NCI-H1417 treated with DMSO at 0.1 percent for 48 hours (cell line): ENCODE results near the gene GALNT9.

Experiments
- DNase-seq: peaks from one replicate; lab custom pipeline; 2025; lab: John Stamatoyannopoulos, UW

GALNT9 gene

GRCh38 chr12:132213359-132214160 is 115.8 kb downstream of the GALNT9 start:
- no peak for DNase-seq

- DNase-seq, result no peak
These were observed 117.6 kb downstream of the GALNT9 start for GRCh38 chr12:132211816-132212215.

GRCh38 chr12:132211326-132211725 is 118.1 kb downstream of the GALNT9 start:
- no peak for DNase-seq

- no peak for DNase-seq
These were observed 119.0 kb downstream of the GALNT9 start for GRCh38 chr12:132210223-132211055.

- DNase-seq, result no peak
These were observed 119.7 kb downstream of the GALNT9 start for GRCh38 chr12:132209619-132210222.

GRCh38 chr12:132208153-132208823 is 121.1 kb downstream of the GALNT9 start:
- no peak for DNase-seq

- DNase-seq, result no peak
These were observed 122.2 kb downstream of the GALNT9 start for GRCh38 chr12:132207083-132207775.

- DNase-seq, result no peak
These were observed 123.3 kb downstream of the GALNT9 start for GRCh38 chr12:132206046-132206434.

- no peak for DNase-seq
These were observed 123.9 kb downstream of the GALNT9 start for GRCh38 chr12:132205271-132206045.

GRCh38 chr12:132204793-132205270 is 124.6 kb downstream of the GALNT9 start:
- no peak for DNase-seq

- DNase-seq, result no peak
These were observed 125.2 kb downstream of the GALNT9 start for GRCh38 chr12:132204063-132204792.

GRCh38 chr12:132202929-132203721 is 126.3 kb downstream of the GALNT9 start:
- no peak for DNase-seq

- no peak for DNase-seq
These were observed 127.8 kb downstream of the GALNT9 start for GRCh38 chr12:132201391-132202120.

- DNase-seq, result no peak
These were observed 128.6 kb downstream of the GALNT9 start for GRCh38 chr12:132200800-132201199.

GRCh38 chr12:132199526-132200319 is 129.7 kb downstream of the GALNT9 start:
- DNase-seq, result no peak

GRCh38 chr12:132199101-132199500 is 130.3 kb downstream of the GALNT9 start:
- no peak for DNase-seq

- DNase-seq, result no peak
These were observed 131.6 kb downstream of the GALNT9 start for GRCh38 chr12:132197581-132198354.
